Gastrocnemius medialis (tissue), 4 donors: Measurements from ENCODE around the gene HADH.

Source experiments
- CTCF ChIP-seq, 5 experiments: fragments of 450-650 bp in 3 of 5; fragments of 200-600 bp in 2 of 5; sonication (generic) in 2 of 5; IDR thresholded peaks in 4 of 5; conservative IDR thresholded peaks in 1 of 5; 1 replicate in 4 of 5; 2 replicates in 1 of 5; pipeline ENCODE4 v1.5.1; 2016 to 2019; ENCODE audit warnings: antibody characterized with exemption in 5 of 5, mild to moderate bottlenecking in 3 of 5, moderate library complexity in 3 of 5
- POLR2A ChIP-seq, 2 donors: fragments of 450-650 bp; IDR thresholded peaks; one replicate each; pipeline ENCODE4 v1.6.1; 2017; ENCODE audit warnings: antibody characterized with exemption in 2 of 2, mild to moderate bottlenecking in 2 of 2, moderate library complexity in 2 of 2

GRCh38 chr4:107988763-107989035 lies 990 bp upstream of the HADH start:
- TF ChIP-seq CTCF (IDR thresholded peaks at IDR 0.05 in 4 of 5, conservative IDR thresholded peaks at IDR 0.05 in 1 of 5) (no peak), POLR2A (IDR thresholded peaks at IDR 0.05) (no peak)
